NOMO-1 treated with dmso at 0.1 percent for 144 hours (cell line): ENCODE measurements around the gene DACH2.

Experiments used
- DNase-seq: peaks from one replicate; lab custom pipeline; 2025; ENCODE audit not compliant: unreplicated experiment; lab: John Stamatoyannopoulos, UW

Gene DACH2

GRCh38 chrX:86295293-86295692 lies 147.0 kb downstream of the DACH2 start:
- no peak for DNase-seq

GRCh38 chrX:86322913-86323312 lies 174.7 kb downstream of the DACH2 start:
- no peak for DNase-seq

- DNase-seq = no peak
Measured at GRCh38 chrX:86329174-86329573, 180.9 kb downstream of the DACH2 start.

- DNase-seq = no peak
Measured at GRCh38 chrX:86348669-86349068, 200.4 kb downstream of the DACH2 start.

DNA sequence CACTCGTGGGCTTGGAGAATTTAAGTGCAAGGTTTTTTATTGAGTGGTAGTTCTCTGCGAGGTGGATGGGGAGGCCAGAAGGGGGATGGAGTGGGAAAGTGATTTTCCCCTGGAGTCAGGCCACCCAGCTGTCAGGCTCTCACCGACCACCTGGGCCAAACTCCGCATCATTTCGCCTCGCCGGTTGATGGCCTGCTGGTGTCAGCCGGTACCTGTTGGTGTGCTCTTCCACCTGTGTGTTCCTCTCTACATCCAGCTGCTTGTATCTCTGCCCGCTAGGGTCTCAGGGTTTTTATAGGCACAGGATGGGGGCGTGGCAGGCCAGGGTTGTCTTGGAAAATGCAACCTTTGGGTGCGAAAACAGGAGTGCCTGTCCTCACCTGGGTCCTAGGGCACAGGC lies 200.9 kb downstream of the DACH2 start:
- no peak for DNase-seq

DNA sequence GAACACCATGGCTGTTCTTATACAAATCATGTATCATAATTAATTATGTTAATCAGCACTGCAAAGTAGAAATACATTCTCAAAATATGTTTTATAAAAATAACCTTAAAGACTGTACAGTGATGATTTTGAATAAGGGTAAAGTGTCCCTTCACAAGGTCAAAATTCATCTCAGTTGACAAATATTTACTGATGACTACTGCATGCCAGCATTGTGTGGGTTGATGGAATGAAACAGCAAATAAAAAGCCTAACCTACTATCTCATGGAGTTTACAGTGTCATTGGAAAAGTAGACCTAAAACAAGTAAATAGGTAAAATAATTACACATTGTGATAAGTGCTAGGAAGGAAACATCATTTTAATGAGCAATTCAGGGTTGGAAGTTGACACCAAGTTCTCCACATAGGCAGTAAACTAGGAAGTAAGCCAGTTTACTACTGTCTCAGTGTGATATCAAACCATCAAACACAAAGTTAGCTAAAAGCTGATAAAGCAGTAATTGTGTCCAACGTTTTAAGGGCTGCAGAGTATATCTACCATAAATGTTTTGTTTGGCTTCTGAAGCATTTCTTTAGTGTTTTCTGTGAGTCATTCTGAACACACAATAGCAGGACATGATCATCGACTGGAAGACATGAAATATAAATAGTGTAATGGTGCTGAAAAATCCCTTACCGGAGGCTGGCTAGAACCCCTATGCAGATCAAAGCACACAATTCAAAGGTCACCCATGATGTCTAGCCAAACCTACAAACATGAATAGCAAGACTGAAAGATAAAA lies 221.8 kb downstream of the DACH2 start:
- DNase-seq = no peak

GRCh38 chrX:86370927-86371326 lies 222.7 kb downstream of the DACH2 start:
- no peak for DNase-seq

GRCh38 chrX:86379209-86379608 lies 231.0 kb downstream of the DACH2 start:
- no peak for DNase-seq

- no peak for DNase-seq
Measured at GRCh38 chrX:86383681-86384540, 235.7 kb downstream of the DACH2 start.

- no peak for DNase-seq
Measured at GRCh38 chrX:86407371-86407770, 259.1 kb downstream of the DACH2 start.

DNA sequence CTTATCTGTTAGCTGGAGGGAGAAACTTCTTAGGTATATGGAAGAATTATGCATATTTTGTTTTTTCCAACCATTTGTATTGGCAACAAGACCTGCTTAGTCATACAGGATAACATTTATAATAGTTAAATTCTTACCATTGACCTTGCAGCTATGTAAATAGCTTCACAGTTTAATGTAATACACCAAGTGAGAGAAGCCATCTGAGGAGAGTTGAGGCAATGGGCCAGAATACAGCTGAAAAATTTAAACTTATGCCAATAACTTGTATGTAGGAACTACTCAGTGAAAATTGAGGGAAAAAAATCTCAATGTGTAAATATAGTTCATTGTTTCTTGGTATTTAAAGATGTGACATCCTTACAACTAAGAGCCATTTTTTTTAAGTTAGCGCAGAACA lies 273.5 kb downstream of the DACH2 start:
- DNase-seq = no peak

- no peak for DNase-seq
Measured at GRCh38 chrX:86436116-86436515, 287.9 kb downstream of the DACH2 start.

DNA sequence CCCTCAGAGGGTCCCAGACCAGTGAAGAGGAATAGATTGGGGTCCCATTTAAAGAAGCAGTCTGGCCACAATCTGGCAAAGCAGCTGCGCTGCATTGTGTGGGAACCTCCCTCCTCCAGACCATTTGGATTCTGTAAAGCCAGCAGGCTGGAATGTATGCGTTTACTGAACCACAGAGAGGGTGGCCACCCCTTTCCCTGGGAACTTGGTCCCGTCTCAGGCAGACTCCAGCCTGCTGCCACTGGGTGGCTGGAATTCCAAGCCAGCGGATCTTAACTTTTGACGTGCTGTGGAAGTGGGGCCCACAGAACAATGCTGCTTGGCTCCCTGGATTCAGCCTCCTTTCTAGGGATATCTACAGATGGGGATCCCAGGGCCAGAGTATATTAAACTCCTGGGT lies 307.2 kb downstream of the DACH2 start:
- DNase-seq = no peak

- DNase-seq = no peak
Measured at GRCh38 chrX:86460760-86461159, 312.5 kb downstream of the DACH2 start.

DNA sequence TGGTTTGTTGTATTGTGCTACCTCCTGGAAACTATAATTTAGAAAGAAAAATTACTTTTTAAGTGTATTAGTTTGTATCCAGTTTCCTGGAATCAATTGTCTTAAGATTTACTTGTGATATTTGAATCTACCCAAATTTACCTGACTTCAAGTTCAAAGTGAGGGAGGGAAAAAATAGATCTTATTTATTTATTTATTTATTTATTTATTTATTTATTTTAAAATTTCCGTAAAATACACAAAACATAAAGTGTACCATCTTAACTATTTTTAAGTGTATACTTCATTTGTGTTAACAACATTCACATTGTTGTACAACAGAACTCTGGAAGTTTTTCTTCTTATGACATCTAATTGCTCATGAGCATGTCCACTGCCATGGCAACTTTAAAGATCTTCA lies 356.0 kb downstream of the DACH2 start:
- no peak for DNase-seq

DNA sequence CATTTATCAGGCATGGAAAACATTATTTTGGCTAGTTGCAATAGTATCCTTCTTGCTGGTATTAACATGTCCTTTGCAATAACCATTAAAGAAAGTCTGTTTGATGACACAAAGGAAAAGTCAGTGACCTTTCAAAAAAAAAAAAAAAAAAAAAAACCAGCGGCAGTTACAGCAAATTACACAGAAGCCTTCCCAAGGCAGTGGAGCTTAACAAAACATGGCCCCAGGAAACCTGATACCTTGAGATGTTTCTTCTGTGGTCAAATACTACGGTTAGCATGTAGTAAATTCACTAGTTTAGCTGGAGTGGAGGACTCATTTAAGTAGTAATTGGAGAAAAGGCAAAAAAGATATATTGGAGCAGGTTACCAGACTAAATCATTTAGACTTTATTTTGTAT lies 359.1 kb downstream of the DACH2 start:
- DNase-seq = no peak

GRCh38 chrX:86579777-86580176 lies 431.5 kb downstream of the DACH2 start:
- DNase-seq = no peak

DNA sequence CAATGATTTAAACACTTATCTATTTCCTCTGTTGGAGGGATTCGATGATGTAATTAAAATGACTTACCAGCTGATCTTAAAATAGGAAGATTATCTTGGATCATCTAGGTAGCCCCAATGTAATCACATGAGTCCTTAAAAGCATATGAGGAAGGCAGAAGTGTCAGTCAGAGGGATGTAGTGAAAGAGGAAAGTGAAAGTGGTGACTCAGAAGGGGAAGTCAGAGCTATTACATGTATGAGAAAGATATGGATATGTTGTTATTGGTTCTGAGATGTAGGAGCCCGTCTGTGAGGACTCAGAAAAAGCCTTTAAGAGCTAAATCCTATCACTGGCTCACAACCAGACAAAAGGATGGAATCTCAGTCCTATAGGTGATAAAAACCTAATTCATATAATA lies 456.4 kb downstream of the DACH2 start:
- no peak for DNase-seq

DNA sequence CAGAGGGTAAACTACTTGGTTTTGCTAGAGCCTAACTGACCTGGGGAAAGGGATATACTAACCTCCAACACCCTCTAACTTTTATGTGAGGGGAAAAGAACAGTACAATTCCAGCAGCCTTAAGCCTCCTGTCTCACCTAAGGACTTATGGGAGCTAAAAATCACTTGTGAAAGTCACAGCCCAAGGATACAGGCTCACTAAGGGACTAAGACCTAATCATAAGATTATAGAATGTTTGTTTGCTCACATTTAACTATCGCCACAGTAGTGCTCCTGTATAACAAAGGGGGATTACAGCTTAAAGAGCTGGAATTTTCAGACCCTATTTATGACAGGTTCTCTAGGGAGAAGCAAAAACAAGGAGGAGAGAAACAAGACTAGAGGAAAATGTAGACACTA lies 548.7 kb downstream of the DACH2 start:
- DNase-seq = no peak

GRCh38 chrX:86711531-86712180 lies 563.4 kb downstream of the DACH2 start:
- no peak for DNase-seq

- DNase-seq = no peak
Measured at GRCh38 chrX:86714441-86714840, 566.2 kb downstream of the DACH2 start.

- no peak for DNase-seq
Measured at GRCh38 chrX:86724277-86724676, 576.0 kb downstream of the DACH2 start.
